Metanephros (tissue), 1 donor: ENCODE measurements around the gene PROB1. TPM values are rescaled to one million over a fixed set of nuclear protein-coding genes. Genes with fewer than 3 reads are reported as not detected.

ENCODE experiments used
- total RNA-seq: library from RNA; depleted of rRNA; stranded (reverse); fragments of >200 nt; gene quantifications from one replicate; pipeline ENCODE4 v1.2.3, GENCODE V29; 2014

PROB1 gene
- total RNA-seq: 11.2 TPM

GRCh38 chr5:139394654-139395566 lies at the start of gene PROB1:
TSS of gene PROB1 (minus strand) at chr5:139395104. CDS start at chr5:139395081, 23 bp downstream.

GRCh38 chr5:139439013-139439903 lies 44.4 kb upstream of the PROB1 start, which contains the start of gene DNAJC18:
TSS of gene DNAJC18 (minus strand) at chr5:139439525. CDS start at chr5:139439445, 80 bp downstream.

GRCh38 chr5:139403787-139404483 lies 9.0 kb upstream of the PROB1 start, which contains the start of gene SPATA24:
TSS of gene SPATA24 (minus strand) at chr5:139404089. CDS start at chr5:139404060, 29 bp downstream.

GRCh38 chr5:139389701-139390638 lies 4.9 kb downstream of the PROB1 start, which contains the start of gene MZB1:
TSS of gene MZB1 (minus strand) at chr5:139389913. CDS start at chr5:139389856, 57 bp downstream.

GRCh38 chr5:139383275-139383992 lies 11.5 kb downstream of the PROB1 start, which contains the start of gene SLC23A1:
TSS of gene SLC23A1 (minus strand) at chr5:139383297. CDS start at chr5:139383253, 44 bp downstream.

GRCh38 chr5:139341689-139342422 lies 53.0 kb downstream of the PROB1 start, which contains the start of gene PAIP2:
TSS of gene PAIP2 (plus strand) at chr5:139341854. CDS start at chr5:139363785, 21,931 bp downstream.

Other genes with a start within 250 kb of the PROB1 start
- 36.1 TPM for gene SIL1, start 196.7 kb downstream of the PROB1 start, total RNA-seq
- gene MATR3, start 101.4 kb downstream of the PROB1 start, total RNA-seq: 334 TPM
- 68.5 TPM for gene PAIP2, start 53.2 kb downstream of the PROB1 start, total RNA-seq
- gene SLC23A1, start 11.8 kb downstream of the PROB1 start, total RNA-seq: 6.2 TPM
- 0.93 TPM for gene MZB1, start 5.2 kb downstream of the PROB1 start, total RNA-seq
- gene SPATA24, start 9.0 kb upstream of the PROB1 start, total RNA-seq: 5.5 TPM
- gene DNAJC18, start 44.4 kb upstream of the PROB1 start, total RNA-seq: 11.2 TPM
- gene ECSCR, start 67.6 kb upstream of the PROB1 start, total RNA-seq: 24.9 TPM
- gene SMIM33, start 75.9 kb upstream of the PROB1 start, total RNA-seq: not detected
- 48.5 TPM for gene STING1, start 87.7 kb upstream of the PROB1 start, total RNA-seq
- gene UBE2D2, start 166.2 kb upstream of the PROB1 start, total RNA-seq: 70.9 TPM